ENCODE results near the gene DSTYK. TPM values are rescaled to one million over a fixed set of nuclear protein-coding genes. Genes with fewer than 3 reads are reported as not detected.

The DSTYK gene
- total RNA-seq, 1 donor from 2014 or later: 19.5 TPM

GRCh38 chr1:205142102-205142469, 69.4 kb downstream of the DSTYK start:
- H3K4me3 Mint-ChIP-seq: no peak overlapping the region
- no peaks in the 10 kb centered on the region for H3K27me3 Mint-ChIP-seq (ENCODE audit: low read depth)
- no peaks in the 10 kb centered on the region for H3K9me3 Mint-ChIP-seq
- TF ChIP-seq CTCF (IDR thresholded peaks at IDR 0.05; ENCODE audit: unreplicated experiment): no peak
- DNase-seq (ENCODE audit: low spot score in 2 of 2, unreplicated experiment in 2 of 2): no peak
- peaks cover 31% of the 10 kb centered on the region for H3K4me1 Mint-ChIP-seq
- H3K27ac Mint-ChIP-seq: no peak overlapping the region
- peaks cover 5% of the 10 kb centered on the region for H3K36me3 Mint-ChIP-seq

GRCh38 chr1:205141236-205142101, 70.0 kb downstream of the DSTYK start:
- H3K4me1 Mint-ChIP-seq: peaks cover 31% of the 10 kb centered on the region
- no peak overlapping the region for H3K4me3 Mint-ChIP-seq
- H3K27ac Mint-ChIP-seq: no peak overlapping the region
- TF ChIP-seq CTCF (IDR thresholded peaks at IDR 0.05; ENCODE audit: unreplicated experiment): peak; percentile 76
- DNase-seq (ENCODE audit: low spot score in 2 of 2, unreplicated experiment in 2 of 2): peak; percentile 48 to 74
- H3K27me3 Mint-ChIP-seq (ENCODE audit: low read depth): no peaks in the 10 kb centered on the region
- no peaks in the 10 kb centered on the region for H3K9me3 Mint-ChIP-seq
- peaks cover 2% of the 10 kb centered on the region for H3K36me3 Mint-ChIP-seq

GRCh38 chr1:205140113-205140512, 71.4 kb downstream of the DSTYK start:
- H3K4me3 Mint-ChIP-seq: no peak overlapping the region
- H3K27me3 Mint-ChIP-seq (ENCODE audit: low read depth): no peaks in the 10 kb centered on the region
- TF ChIP-seq CTCF (IDR thresholded peaks at IDR 0.05; ENCODE audit: unreplicated experiment): no peak
- no peak overlapping the region for H3K27ac Mint-ChIP-seq
- no peak for DNase-seq (ENCODE audit: low spot score in 2 of 2, unreplicated experiment in 2 of 2)
- no peaks in the 10 kb centered on the region for H3K9me3 Mint-ChIP-seq
- H3K4me1 Mint-ChIP-seq: peaks cover 21% of the 10 kb centered on the region
- no peaks in the 10 kb centered on the region for H3K36me3 Mint-ChIP-seq

- TF ChIP-seq CTCF (IDR thresholded peaks at IDR 0.05; ENCODE audit: unreplicated experiment): no peak
- H3K27ac Mint-ChIP-seq: no peak overlapping the region
Measured at GRCh38 chr1:205137901-205138300, 73.6 kb downstream of the DSTYK start.

GRCh38 chr1:205133287-205133686, 78.2 kb downstream of the DSTYK start:
- no peaks in the 10 kb centered on the region for H3K36me3 Mint-ChIP-seq
- H3K4me1 Mint-ChIP-seq: no peaks in the 10 kb centered on the region
- no peak for TF ChIP-seq CTCF (IDR thresholded peaks at IDR 0.05; ENCODE audit: unreplicated experiment)
- H3K27me3 Mint-ChIP-seq (ENCODE audit: low read depth): no peaks in the 10 kb centered on the region
- no peak for DNase-seq (ENCODE audit: low spot score in 2 of 2, unreplicated experiment in 2 of 2)
- H3K9me3 Mint-ChIP-seq: no peaks in the 10 kb centered on the region
- H3K27ac Mint-ChIP-seq: no peak overlapping the region
- no peak overlapping the region for H3K4me3 Mint-ChIP-seq

More at GRCh38 chr1:205137901-205138300, 73.6 kb downstream of the DSTYK start:
- H3K27me3 Mint-ChIP-seq (ENCODE audit: low read depth): no peaks in the 10 kb centered on the region
- no peaks in the 10 kb centered on the region for H3K9me3 Mint-ChIP-seq
- DNase-seq (ENCODE audit: low spot score in 2 of 2, unreplicated experiment in 2 of 2): no peak
- H3K4me3 Mint-ChIP-seq: no peak overlapping the region
- H3K36me3 Mint-ChIP-seq: no peaks in the 10 kb centered on the region
- H3K4me1 Mint-ChIP-seq: peaks cover 2% of the 10 kb centered on the region

All from mesothelial cell of epicardium (in vitro differentiated cells).